CD1c-positive myeloid dendritic cell (primary cell): ENCODE data around the gene ULK3.
"Not testable (repeated sequence)": the region's sequence is repeated elsewhere in the genome, so short reads cannot be mapped to it uniquely, and the experiment has no call there.

Experiments
- DNase-seq: peaks from one replicate; pipeline ENCODE4 v3.0.0-alpha.2; 2016; ENCODE audit errors: extremely low spot score

ULK3 gene, protein sequence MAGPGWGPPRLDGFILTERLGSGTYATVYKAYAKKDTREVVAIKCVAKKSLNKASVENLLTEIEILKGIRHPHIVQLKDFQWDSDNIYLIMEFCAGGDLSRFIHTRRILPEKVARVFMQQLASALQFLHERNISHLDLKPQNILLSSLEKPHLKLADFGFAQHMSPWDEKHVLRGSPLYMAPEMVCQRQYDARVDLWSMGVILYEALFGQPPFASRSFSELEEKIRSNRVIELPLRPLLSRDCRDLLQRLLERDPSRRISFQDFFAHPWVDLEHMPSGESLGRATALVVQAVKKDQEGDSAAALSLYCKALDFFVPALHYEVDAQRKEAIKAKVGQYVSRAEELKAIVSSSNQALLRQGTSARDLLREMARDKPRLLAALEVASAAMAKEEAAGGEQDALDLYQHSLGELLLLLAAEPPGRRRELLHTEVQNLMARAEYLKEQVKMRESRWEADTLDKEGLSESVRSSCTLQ

GRCh38 chr15:74842581-74843444 is at the start of gene ULK3:
ULK3 (minus strand) TSS chr15:74843156; CDS start chr15:74843105, 51 bp downstream.
- DNase-seq: peak; percentile 97

GRCh38 chr15:74892313-74892712 is 49.4 kb upstream of the ULK3 start:
- DNase-seq: no peak

- no peak for DNase-seq
Measured at GRCh38 chr15:74891469-74891868, 48.5 kb upstream of the ULK3 start.

DNA sequence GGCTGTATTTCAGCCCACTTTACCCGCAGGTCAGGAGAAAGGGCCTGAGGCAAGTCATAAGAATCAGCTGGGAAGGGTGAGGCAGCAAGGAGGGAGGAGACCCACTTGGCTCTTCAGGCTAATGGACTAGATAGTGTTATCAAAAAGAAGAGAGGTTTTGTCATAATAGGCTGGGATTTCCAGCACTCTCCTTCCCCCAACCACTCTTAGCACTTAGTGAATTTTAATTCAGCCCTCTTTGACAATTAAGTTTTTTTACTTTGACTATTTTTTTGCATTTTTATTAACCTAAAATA is 47.7 kb upstream of the ULK3 start:
- no peak for DNase-seq

- DNase-seq: peak; percentile 88
Measured at GRCh38 chr15:74889883-74890664, 47.1 kb upstream of the ULK3 start, which contains the start of gene MPI. MPI (plus strand) TSS chr15:74890042; CDS start chr15:74890074, 32 bp downstream.

DNA sequence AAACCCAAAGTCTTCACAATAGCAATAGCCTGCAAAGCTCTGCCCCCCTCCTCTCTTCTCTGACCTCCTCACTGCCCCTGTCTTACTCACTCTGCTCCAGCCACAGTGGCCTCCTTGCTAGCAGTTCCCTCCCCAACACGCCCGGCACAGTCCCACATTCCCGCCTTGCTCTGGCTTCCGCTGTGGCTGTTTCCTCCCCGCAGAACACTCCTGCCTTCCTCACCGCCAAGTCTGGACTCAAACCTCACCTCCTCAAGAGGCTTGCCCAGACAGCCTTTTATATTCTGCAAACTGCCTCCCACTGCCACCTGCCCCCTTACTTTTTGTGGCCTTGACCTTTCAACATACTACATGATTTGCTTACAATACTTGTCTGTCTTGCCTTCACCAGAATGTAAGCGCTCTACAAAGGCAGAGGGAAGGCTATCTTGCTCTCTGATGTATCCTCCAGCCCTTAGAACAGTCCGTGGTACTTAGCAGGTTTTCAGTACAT is 46.5 kb upstream of the ULK3 start:
- DNase-seq: peak; percentile 50

DNA sequence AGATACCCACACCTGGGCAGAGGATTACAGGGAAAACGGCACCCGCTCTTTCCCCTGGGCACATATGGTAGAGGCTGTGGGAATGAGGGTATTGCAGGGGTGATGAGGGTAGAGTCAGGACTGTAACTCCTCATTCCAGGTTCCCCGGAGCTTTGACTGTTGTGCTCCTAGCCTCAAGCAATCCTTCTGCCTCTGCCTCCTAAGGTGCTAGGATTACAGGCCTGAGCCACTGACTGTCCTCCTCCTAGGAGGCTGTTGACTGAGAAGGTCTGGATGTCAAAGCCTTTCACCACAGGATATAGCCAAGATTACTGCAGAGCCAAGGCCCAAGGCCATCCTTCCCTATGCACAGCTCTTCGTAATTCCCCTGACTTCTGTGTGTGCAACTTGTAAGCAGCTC is 45.8 kb upstream of the ULK3 start:
- no peak for DNase-seq

- not testable (repeated sequence) for DNase-seq
Measured at GRCh38 chr15:74887537-74888193, 44.7 kb upstream of the ULK3 start.

DNA sequence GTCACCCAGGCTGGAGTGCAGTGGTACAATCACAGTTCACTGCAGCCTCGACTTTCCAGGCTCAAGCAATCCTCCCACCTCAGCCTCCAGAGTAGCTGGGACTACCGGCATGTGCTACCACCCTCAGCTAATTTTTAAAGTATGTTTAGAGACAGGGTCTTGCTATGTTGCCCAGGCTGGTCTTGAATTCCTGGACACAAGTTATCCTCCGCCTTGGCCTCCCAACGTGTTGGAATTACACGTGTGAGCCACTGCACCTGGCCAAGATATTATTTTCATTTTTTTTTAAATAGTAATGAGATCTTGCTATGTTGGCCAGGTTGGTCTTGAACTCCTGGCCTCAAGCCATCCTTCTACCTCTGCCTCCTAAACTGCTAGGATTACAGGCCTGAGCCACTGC is 42.5 kb upstream of the ULK3 start:
- DNase-seq: no peak

DNA sequence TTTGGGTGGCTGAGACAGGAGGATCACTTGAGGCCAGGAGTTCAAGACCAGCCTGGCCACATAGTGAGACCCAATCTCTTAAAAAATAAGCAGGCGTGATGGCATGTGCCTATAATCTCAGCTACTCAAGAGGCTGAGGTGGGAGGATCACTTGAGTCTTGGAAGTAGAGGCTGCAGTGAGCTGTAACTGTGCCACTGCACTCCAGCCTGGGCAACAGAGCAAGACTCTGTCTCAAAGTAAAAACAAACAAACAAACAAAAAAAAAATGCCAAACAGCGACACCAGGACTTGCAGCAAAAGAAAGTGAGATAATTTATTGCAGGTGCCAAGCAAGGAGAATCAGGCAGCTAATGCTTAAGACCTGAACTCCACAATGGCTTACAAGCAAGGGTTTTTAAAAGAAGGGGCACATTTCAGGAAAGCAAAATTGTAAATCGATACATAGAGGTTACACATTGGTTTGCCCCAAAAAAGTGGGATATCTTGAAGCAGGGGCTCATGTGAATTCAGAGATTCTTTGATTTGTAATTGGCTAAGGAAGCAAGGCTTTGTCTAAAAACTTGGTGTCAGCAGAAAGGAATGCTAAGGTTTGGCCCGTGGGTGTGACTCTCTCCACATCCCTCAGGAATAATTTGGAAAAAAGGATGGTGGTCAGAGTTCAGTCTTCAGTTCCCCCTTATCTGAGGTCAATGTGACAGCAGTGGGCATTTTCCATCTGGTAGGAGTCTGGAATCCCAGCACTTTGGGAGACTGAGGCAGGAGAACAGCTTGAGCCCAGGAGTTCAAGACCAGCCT is 41.7 kb upstream of the ULK3 start:
- DNase-seq: no peak

DNA sequence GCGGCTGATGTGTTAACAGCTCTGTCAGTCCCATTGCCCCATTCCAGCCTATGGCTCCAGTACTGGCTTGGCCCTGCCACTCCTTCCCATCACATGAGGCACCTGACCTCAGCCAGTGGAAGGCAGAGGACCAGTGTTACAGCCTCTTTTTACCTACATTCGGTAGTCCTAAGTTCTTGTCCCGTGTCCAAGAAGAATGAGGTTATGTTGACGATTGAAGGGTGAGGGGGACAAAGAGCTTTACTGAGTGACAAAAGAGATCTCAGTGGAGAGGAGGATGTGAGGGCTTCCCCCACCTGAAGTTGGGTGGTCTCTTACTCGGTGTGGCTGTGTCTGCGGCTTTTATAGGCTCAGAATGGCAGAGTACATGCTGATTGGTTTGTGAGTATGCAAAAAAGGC is 39.6 kb upstream of the ULK3 start:
- no peak for DNase-seq

- no peak for DNase-seq
Measured at GRCh38 chr15:74878273-74878672, 35.3 kb upstream of the ULK3 start.

DNA sequence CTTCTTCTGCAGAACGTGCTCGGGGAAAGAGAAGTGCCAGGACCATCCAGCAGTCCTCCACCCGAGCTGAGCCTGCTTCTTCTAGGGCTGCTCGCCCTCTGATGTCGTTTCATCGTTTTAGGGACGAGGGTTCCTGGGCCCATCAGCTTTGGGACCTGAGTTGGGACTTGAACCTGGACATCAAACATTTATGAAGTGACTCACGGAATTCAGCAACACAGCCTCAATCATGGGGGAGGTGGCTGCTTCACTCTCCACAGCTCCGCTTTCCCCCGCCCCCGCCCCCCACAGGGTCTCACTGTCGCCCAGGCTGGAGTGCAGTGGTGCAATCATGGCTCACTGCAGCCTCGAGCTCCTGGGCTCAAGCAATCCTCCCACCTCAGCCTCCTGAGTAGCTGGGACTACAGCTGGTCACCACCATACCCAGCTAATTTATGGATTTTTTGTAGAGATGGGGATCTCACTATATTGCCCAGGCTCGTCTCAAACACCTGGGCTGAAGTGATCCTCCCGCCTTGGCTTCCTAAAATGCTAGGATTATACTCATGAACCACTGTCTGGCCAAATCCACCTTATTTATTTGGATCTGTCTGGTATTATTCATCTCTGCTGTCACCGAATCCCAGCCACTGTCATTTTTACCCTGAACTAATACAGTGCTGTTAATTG is 30.9 kb upstream of the ULK3 start:
- no peak for DNase-seq

GRCh38 chr15:74873036-74873755 is 30.2 kb upstream of the ULK3 start, which contains the start of gene SCAMP2:
SCAMP2 (minus strand) TSS chr15:74873365; CDS start chr15:74873255, 110 bp downstream.
- DNase-seq: peak; percentile 95

GRCh38 chr15:74872702-74873035 is 29.7 kb upstream of the ULK3 start:
- no peak for DNase-seq

DNA sequence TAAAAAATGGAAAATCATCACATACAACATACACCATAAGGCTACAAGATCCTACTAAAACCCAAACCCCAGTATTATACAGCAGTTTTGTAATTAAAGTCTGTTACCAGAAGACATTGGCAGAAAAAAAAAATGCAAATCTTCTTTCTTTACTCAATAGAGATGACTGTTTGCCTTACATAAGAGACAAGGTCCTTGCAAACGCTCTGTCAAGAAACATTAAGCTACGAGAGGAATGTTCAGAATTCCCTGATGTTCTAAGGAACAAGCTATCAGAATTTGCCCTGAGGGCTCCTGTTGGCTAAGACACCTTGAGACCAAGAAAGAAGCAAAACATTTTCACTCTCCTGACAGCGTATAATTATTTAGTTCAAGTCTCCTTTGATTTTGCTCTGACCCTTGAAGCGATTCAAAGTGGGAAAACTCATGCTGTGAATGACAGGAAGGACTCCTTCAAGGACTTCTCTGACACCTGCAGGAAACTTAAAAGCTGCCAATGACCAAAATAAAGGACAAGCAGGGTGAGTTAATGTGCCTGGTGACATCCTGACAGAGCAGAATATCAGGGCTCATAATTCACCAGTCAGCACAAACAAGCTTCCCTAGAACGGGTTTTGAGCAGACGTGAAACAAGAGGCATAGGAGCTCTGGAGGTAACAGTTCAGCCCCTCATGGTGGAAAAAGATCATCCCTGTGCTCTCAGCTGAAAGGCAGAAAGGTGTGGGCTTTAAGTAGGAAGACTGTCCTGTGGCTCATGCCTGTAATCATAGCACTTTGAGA is 27.7 kb upstream of the ULK3 start:
- peak; percentile 30 for DNase-seq

DNA sequence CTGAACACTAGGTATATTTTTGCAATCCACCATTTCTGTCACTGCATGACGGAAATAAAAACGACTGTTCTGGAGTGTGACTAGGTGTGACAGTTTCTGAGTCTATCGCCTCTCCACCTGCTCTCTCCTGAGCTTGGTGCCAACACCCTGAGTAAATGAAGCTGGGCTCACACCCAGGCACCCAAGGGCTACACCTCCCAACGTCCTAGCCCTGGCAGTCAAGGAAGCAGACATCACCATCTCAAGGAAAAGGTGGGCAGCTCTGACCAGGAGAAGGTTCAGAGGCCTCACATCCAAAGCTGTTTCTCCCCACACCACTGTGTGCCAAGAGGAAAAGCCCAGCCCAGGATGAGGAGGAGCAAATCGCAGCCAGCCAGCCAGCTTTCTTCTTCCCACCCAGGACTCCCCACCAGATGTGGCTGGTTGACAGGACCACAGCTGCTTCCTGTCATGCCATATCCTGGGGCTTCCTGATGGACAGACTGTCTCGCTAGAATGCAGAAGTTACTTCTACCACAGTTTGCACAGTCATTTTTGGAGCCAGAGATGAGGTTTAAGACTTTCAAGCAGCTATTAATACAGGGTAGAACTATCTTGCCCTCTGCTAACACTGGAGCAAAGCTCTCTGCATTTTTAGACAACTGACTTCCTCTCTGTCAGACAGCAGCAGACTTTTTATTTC is 26.9 kb upstream of the ULK3 start:
- peak; percentile 93 for DNase-seq

- no peak for DNase-seq
Measured at GRCh38 chr15:74869372-74869725, 26.4 kb upstream of the ULK3 start.
